Liver (tissue), 3 donors: ENCODE results near the gene ABCA13.
"Not testable (repeated sequence)": the region's sequence is repeated elsewhere in the genome, so short reads cannot be mapped to it uniquely, and the experiment has no call there.

Source experiments
- ATF3 ChIP-seq: IDR thresholded peaks from 2 replicates; pipeline ENCODE4 v1.6.1; 2016; ENCODE audit warnings: antibody characterized with exemption
- CTCF ChIP-seq: fragments of 150-350 bp; IDR thresholded peaks from 2 replicates; pipeline ENCODE4 v1.5.1; 2017; ENCODE audit warnings: improper control_type of control experiment, low read depth, low read length; ENCODE audit not compliant: missing input control
- FOXA2 ChIP-seq: IDR thresholded peaks from 2 replicates; pipeline ENCODE4 v1.6.1; 2016; ENCODE audit warnings: antibody characterized with exemption
- GABPA ChIP-seq, 2 donors: IDR thresholded peaks in 1 of 2; conservative IDR thresholded peaks in 1 of 2; 2 replicates each; pipeline ENCODE4 v1.6.1; 2016; ENCODE audit warnings: antibody characterized with exemption in 2 of 2, mild to moderate bottlenecking in 1 of 2, moderate library complexity in 1 of 2
- NR2F2 ChIP-seq: IDR thresholded peaks from 2 replicates; pipeline ENCODE4 v1.6.1; 2016; ENCODE audit warnings: antibody characterized with exemption
- RAD21 ChIP-seq, 2 donors: IDR thresholded peaks; 2 replicates each; pipeline ENCODE4 v1.6.1; 2016; ENCODE audit warnings: antibody characterized with exemption in 2 of 2, mild to moderate bottlenecking in 2 of 2
- TF ChIP-seq, protein P1 (sequence below): IDR thresholded peaks from 2 replicates; pipeline ENCODE4 v1.6.1; 2016; ENCODE audit warnings: antibody characterized with exemption
- TF ChIP-seq, protein P2 (sequence below): IDR thresholded peaks from 2 replicates; pipeline ENCODE4 v1.6.1; 2016; ENCODE audit warnings: antibody characterized with exemption
- donor health status: healthy.
- donor health status: healthy.

DNA sequence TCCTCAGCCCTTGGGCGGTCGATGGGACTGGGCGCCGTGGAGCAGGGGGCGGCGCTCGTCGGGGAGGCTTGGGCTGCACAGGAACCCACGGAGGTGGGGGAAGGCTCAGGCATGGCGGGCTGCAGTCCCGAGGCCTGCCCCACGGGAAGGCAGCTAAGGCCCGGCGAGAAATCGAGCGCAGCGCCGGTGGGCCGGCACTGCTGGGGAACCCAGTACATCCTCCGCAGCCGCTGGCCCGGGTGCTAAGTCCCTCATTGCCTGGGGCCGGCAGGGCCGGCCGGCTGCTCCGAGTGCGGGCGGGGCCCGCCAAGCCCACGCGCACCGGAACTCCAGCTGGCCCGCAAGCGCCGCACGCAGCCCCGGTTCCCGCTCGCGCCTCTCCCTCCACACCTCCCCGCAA, 31.7 kb downstream of the ABCA13 start:
- TF ChIP-seq, protein P1, sequence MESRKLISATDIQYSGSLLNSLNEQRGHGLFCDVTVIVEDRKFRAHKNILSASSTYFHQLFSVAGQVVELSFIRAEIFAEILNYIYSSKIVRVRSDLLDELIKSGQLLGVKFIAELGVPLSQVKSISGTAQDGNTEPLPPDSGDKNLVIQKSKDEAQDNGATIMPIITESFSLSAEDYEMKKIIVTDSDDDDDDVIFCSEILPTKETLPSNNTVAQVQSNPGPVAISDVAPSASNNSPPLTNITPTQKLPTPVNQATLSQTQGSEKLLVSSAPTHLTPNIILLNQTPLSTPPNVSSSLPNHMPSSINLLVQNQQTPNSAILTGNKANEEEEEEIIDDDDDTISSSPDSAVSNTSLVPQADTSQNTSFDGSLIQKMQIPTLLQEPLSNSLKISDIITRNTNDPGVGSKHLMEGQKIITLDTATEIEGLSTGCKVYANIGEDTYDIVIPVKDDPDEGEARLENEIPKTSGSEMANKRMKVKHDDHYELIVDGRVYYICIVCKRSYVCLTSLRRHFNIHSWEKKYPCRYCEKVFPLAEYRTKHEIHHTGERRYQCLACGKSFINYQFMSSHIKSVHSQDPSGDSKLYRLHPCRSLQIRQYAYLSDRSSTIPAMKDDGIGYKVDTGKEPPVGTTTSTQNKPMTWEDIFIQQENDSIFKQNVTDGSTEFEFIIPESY = not testable (repeated sequence)
- not testable (repeated sequence) for TF ChIP-seq CTCF; GABPA (IDR thresholded peaks at IDR 0.05 in 1 of 2, conservative IDR thresholded peaks at IDR 0.05 in 1 of 2); ATF3; FOXA2; NR2F2; RAD21 (IDR thresholded peaks at IDR 0.05)
- TF ChIP-seq, protein P2, sequence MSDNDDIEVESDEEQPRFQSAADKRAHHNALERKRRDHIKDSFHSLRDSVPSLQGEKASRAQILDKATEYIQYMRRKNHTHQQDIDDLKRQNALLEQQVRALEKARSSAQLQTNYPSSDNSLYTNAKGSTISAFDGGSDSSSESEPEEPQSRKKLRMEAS = not testable (repeated sequence)
